GM12873 (cell line): ENCODE measurements around the gene OR10V1.

Experiments
- CTCF ChIP-seq: IDR thresholded peaks from 2 replicates; pipeline ENCODE4 v1.5.1; 2012; ENCODE audit warnings: low read depth, mild to moderate bottlenecking, moderate library complexity, low read length, control low read depth; ENCODE audit not compliant: insufficient read depth; ENCODE audit errors: missing control alignments

Gene OR10V1

GRCh38 chr11:59713745-59714144 is at the start of gene OR10V1:
TSS of gene OR10V1 (minus strand) at chr11:59713845. CDS start at chr11:59713845, 0 bp downstream.
- no peak for TF ChIP-seq CTCF

- TF ChIP-seq CTCF, result no peak
These were observed 48.3 kb upstream of the OR10V1 start for GRCh38 chr11:59761993-59762392.

- no peak for TF ChIP-seq CTCF
These were observed 47.1 kb upstream of the OR10V1 start for GRCh38 chr11:59760771-59761170.

DNA sequence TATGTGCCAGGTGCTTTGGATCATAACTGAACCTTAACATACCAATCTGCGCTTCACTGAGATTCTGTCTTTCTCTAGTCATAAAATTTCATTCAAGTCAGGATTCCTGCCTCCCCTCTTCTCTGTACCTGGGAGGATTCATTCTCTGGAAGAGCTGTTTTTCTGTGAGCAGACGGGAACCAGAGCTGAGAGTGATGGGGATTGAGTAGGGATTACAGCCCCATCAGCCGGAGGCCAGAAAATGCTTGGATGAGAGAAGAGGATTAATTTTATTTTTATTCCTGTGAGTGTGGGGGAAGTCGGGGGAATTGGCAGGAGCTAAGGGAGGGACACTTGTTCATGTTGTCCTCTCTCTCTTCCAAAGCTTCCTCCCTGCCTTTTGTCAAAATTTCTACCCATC is 46.3 kb upstream of the OR10V1 start:
- TF ChIP-seq CTCF, result no peak

- TF ChIP-seq CTCF, result no peak
These were observed 44.9 kb upstream of the OR10V1 start for GRCh38 chr11:59758401-59759037.

GRCh38 chr11:59756845-59757244 is 43.2 kb upstream of the OR10V1 start:
- TF ChIP-seq CTCF, result no peak

- no peak for TF ChIP-seq CTCF
These were observed 42.9 kb upstream of the OR10V1 start for GRCh38 chr11:59756558-59756840.
